A549 (cell line): ENCODE results near the gene GMIP.

ENCODE experiments used
- CTCF ChIP-seq: fragments of >200 bp; sonication (Bioruptor Twin); formaldehyde crosslinking; IDR thresholded peaks from 3 replicates; pipeline ENCODE4 v1.5.1; 2016
- ELK1 ChIP-seq: fragments of 150-350 bp; IDR thresholded peaks from 2 replicates; pipeline ENCODE4 v1.6.1; 2014; ENCODE audit warnings: low read depth, mild to moderate bottlenecking, low read length
- EP300 ChIP-seq, 2 experiments: fragments of >200 bp; sonication (Bioruptor Twin); formaldehyde crosslinking; IDR thresholded peaks; 2 replicates in 1 of 2; 3 replicates in 1 of 2; pipeline ENCODE4 v1.6.1; 2016 to 2017
- POLR2A ChIP-seq: IDR thresholded peaks from 2 replicates; pipeline ENCODE4 v1.6.1; 2012; ENCODE audit warnings: mild to moderate bottlenecking, low read length
- RNF2 ChIP-seq: fragments of 200-600 bp; sonication (generic); IDR thresholded peaks from 2 replicates; pipeline ENCODE4 v1.6.1; 2016; ENCODE audit warnings: low read depth, mild to moderate bottlenecking, antibody characterized with exemption, moderate library complexity, borderline replicate concordance
- SMC3 ChIP-seq: fragments of >200 bp; sonication (Bioruptor Twin); formaldehyde crosslinking; IDR thresholded peaks from 3 replicates; pipeline ENCODE4 v1.6.1; 2018; ENCODE audit warnings: inconsistent platforms

- TF ChIP-seq CTCF (no peak), SMC3 (no peak), POLR2A (no peak), RNF2 (no peak), ELK1 (no peak), EP300 (IDR thresholded peaks at IDR 0.05) (no peak)
Measured at GRCh38 chr19:19679176-19680073, 36.0 kb upstream of the GMIP start.
